Measurements from ENCODE around the gene RELL2.
A peak's percentile ranks its signal among the peaks of the same experiment; 100 is the strongest.
"Not testable (repeated sequence)": the region's sequence is repeated elsewhere in the genome, so short reads cannot be mapped to it uniquely, and the experiment has no call there.

Gene RELL2

GRCh38 chr5:141636413-141637122 is at the start of gene RELL2, which contains the start of gene HDAC3:
TSS of gene RELL2 (plus strand) at chr5:141636997. CDS start at chr5:141638226, 1,229 bp downstream.
TSS of gene HDAC3 (minus strand) at chr5:141636849. CDS start at chr5:141636790, 59 bp downstream.
- peak; percentile 91 for DNase-seq (ENCODE audit: low spot score)

- no peak for DNase-seq (ENCODE audit: low spot score)
Observed at GRCh38 chr5:141590127-141590526, 46.7 kb upstream of the RELL2 start.

- no peak for DNase-seq (ENCODE audit: low spot score)
Observed at GRCh38 chr5:141596867-141597266, 39.9 kb upstream of the RELL2 start.

- DNase-seq (ENCODE audit: low spot score): no peak
Observed at GRCh38 chr5:141597394-141597793, 39.4 kb upstream of the RELL2 start.

- DNase-seq (ENCODE audit: low spot score): no peak
Observed at GRCh38 chr5:141597814-141598213, 39.0 kb upstream of the RELL2 start.

GRCh38 chr5:141598391-141599345 is 38.1 kb upstream of the RELL2 start:
- no peak for DNase-seq (ENCODE audit: low spot score)

GRCh38 chr5:141602606-141603005 is 34.2 kb upstream of the RELL2 start:
- no peak for DNase-seq (ENCODE audit: low spot score)

- no peak for DNase-seq (ENCODE audit: low spot score)
Observed at GRCh38 chr5:141603923-141604717, 32.7 kb upstream of the RELL2 start.

- DNase-seq (ENCODE audit: low spot score): peak; percentile 54
Observed at GRCh38 chr5:141605523-141606277, 31.1 kb upstream of the RELL2 start.

GRCh38 chr5:141608046-141608445 is 28.8 kb upstream of the RELL2 start:
- DNase-seq (ENCODE audit: low spot score): no peak

- DNase-seq (ENCODE audit: low spot score): no peak
Observed at GRCh38 chr5:141608557-141608956, 28.2 kb upstream of the RELL2 start.

- DNase-seq (ENCODE audit: low spot score): no peak
Observed at GRCh38 chr5:141609044-141609443, 27.8 kb upstream of the RELL2 start.

- not testable (repeated sequence) for DNase-seq (ENCODE audit: low spot score)
Observed at GRCh38 chr5:141609921-141610320, 26.9 kb upstream of the RELL2 start.

GRCh38 chr5:141611289-141611688 is 25.5 kb upstream of the RELL2 start:
- no peak for DNase-seq (ENCODE audit: low spot score)

GRCh38 chr5:141613344-141613743 is 23.5 kb upstream of the RELL2 start:
- DNase-seq (ENCODE audit: low spot score): no peak

GRCh38 chr5:141615991-141616720 is 20.6 kb upstream of the RELL2 start:
- no peak for DNase-seq (ENCODE audit: low spot score)

- DNase-seq (ENCODE audit: low spot score): no peak
Observed at GRCh38 chr5:141617128-141617527, 19.7 kb upstream of the RELL2 start.

GRCh38 chr5:141617682-141618029 is 19.1 kb upstream of the RELL2 start:
- no peak for DNase-seq (ENCODE audit: low spot score)

GRCh38 chr5:141618030-141618803 is 18.6 kb upstream of the RELL2 start:
- DNase-seq (ENCODE audit: low spot score): no peak

All from globus pallidus (tissue), 1 donor.